ENCODE results near the gene RET.

- TF ChIP-seq ZBTB21 (tag by site-specific recombination; IDR thresholded peaks at IDR 0.05) (no peak), CTCF (tag by site-specific recombination; IDR thresholded peaks at IDR 0.05) (no peak)
Measured at GRCh38 chr10:43064331-43065075, 12.4 kb upstream of the RET start.

All from HEK293 (cell line).